ENCODE data around the gene PATZ1. TPM values are rescaled to one million over a fixed set of nuclear protein-coding genes. Genes with fewer than 3 reads are reported as not detected.
"Not testable (repeated sequence)": the region's sequence is repeated elsewhere in the genome, so short reads cannot be mapped to it uniquely, and the experiment has no call there.

PATZ1 gene, protein sequence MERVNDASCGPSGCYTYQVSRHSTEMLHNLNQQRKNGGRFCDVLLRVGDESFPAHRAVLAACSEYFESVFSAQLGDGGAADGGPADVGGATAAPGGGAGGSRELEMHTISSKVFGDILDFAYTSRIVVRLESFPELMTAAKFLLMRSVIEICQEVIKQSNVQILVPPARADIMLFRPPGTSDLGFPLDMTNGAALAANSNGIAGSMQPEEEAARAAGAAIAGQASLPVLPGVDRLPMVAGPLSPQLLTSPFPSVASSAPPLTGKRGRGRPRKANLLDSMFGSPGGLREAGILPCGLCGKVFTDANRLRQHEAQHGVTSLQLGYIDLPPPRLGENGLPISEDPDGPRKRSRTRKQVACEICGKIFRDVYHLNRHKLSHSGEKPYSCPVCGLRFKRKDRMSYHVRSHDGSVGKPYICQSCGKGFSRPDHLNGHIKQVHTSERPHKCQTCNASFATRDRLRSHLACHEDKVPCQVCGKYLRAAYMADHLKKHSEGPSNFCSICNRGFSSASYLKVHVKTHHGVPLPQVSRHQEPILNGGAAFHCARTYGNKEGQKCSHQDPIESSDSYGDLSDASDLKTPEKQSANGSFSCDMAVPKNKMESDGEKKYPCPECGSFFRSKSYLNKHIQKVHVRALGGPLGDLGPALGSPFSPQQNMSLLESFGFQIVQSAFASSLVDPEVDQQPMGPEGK
- total RNA-seq (2014; rRNA removed; shearing (Covaris generic)), result 15.3 and 17.8 TPM in 2 replicates
- 11.7 and 12.7 TPM in 2 replicates for polyA plus RNA-seq (2015; cell fraction: cytosol; rRNA removed)
- 20.8 TPM in 2 replicates for polyA plus RNA-seq (2015; cell fraction: nucleus; rRNA removed)

DNA sequence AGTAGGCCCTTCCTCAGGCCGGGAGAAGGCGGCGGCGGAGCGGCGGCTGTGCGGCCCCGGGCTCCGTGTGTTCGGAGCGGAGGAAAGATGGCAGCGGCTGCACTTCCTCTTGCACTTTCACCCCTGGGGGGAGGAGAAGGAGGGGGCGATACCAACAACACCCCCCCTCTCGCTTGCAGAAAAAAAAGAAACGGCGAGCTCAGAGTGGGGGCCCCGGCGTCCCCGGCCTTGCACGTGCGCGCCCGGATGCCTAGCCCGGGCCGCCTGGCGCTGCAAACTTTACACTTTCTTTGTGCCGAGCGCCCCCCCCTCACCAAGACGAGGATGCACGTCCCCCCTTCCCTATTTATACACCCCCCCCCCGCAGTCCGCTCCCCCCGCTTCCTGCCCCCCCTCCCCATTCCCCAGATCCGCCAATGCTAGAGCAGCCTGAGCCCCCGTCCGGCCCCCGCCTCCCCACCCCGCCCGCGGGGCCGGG, at the start of gene PATZ1:
Gene PATZ1 (minus strand): TSS at position 92 of the 478 bp plus-strand sequence. CDS start 744 bp downstream, outside the sequence.
- DNase-seq (ENCODE audit: low read depth), result peak; percentile 65

DNA sequence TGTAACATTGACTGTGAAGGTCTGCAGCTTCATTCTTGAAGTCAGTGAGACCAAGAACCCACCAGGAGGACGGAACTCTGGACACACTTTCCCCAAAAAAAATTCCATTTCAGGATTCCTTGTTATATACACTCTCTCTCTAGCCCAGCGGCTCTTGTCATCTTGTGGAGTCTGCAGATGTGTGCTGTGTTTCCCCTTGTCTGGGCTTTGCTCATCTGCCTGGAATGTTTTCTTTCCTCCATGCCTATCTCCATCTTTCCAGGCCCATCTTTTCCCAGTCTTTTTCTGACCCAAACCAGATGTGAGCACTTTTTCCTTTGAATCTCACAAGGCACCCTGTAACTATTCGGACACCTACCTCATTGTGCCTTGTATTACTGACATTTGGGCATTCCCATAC, 48.2 kb upstream of the PATZ1 start:
- no peak for DNase-seq (ENCODE audit: low read depth)

DNA sequence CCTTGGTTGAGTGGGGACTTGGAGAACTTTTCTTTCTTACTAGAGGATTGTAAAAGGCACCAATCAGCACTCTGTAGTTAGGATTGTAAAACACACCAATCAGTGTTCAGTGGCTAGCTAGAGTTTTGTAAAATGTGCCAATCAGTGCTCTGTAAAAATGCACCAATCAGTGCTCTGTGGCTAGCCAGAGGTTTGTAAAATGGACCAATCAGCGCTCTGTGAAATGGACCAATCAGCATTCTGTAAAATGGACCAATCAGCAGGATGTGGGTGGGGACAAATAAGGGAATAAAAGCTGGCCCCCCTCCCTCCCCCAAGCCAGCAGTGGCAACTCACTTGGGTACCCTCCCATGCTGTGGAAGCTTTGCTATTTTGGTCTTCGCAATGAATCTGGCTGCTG, 47.7 kb upstream of the PATZ1 start:
- no peak for DNase-seq (ENCODE audit: low read depth)

DNA sequence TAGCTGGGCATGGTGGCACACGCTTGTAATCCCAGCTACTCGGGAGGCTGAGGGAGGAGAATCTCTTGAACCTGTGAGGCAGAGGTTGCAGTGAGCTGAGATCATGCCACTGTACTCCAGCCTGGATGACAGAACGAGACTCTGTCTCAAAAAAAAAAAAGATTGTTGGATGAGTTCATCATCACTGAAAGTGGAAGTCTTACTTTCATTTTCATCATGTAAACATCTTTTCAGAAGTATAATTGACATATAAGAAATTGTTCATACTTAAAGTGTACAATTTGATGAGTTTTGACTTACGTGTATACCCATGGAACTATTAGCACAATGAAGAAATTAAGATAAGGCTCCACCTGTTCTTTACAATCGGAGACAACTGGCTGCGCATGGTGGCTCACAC, 32.5 kb upstream of the PATZ1 start:
- not testable (repeated sequence) for DNase-seq (ENCODE audit: low read depth)

DNA sequence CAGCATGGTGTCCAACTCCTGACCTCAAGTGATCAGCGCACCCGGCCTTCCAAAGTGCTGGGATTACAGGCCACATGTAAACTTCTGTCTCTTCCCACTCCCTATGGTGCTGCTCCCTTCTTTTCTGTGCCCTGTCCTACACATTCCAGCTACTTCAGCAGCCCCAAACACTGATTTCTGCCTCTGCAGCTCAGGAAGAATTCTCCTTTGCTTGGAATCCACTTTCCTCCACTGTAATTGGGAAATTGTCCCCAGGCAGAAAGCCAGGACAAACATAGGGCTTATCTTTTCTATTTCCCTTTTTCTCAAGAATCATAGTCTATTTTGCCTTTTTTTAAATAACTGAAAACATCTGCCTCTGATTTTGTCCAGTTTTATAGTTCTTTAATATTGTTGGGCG, 32.0 kb upstream of the PATZ1 start:
- no peak for DNase-seq (ENCODE audit: low read depth)

DNA sequence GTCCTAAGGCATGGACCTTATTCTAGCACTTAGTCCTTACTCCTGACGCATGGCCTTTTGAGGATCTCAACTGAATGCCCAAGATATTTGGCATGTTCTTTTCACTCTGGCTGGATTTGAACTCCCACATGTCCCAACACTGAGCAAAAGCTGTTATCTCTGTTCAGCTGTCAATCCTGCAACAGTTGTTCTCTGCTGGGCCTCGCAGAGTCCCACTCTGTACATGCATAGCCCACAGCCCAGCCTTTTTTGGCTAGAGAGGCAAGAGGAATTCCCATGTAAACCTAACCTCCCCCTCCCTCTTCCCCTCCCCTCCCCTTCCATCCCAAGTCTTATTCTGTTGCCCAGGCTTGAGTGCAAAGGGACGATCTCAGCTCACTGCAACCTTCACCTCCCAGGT, 31.5 kb upstream of the PATZ1 start:
- DNase-seq (ENCODE audit: low read depth), result no peak

DNA sequence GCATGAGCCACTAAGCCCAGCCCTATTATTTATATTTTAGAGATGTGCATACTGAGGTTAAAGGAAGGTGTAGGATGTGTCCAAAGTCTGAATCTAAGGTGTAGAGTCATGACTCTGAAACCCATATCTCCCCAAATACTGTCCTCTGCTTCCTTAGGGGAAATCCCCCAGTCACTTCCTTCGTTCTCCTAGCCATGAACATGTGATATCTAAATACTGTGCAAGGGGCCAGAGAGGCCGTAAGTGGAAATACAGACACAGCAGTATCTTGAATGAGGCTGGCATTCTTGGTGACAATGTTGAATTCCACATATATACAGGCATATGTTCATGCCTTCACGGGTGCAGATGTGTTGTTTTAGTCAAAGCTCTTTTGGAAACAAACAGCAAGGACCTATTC, 21.3 kb upstream of the PATZ1 start:
- DNase-seq (ENCODE audit: low read depth), result no peak

DNA sequence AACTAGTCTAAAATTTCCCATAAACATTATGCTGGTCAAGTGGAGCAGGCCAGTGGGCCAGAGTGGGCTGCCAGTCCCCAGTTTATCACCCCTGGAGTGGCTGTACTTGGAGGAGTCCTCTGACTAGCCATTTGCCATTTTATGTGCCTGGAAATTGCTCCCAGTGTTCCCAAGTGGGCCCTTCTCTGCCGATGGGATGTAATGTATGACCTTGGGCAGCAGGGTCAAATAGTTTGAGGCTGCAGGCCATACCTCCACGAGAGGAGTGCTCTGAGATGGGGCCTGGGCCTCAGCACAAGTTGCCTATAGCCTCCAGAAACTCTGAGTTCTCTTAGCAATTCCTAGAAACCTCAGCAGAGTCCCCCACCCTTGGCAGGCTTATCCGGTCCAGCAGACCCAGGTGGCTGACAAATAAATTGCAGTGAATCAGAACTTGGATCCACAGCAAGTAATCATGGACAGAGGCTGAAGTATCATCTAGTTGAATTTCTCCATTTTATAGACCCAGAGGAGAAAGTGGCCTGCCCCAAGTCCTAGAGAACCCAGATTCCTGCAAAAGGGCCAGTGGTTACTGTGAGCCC, 17.8 kb upstream of the PATZ1 start:
- no peak for DNase-seq (ENCODE audit: low read depth)

DNA sequence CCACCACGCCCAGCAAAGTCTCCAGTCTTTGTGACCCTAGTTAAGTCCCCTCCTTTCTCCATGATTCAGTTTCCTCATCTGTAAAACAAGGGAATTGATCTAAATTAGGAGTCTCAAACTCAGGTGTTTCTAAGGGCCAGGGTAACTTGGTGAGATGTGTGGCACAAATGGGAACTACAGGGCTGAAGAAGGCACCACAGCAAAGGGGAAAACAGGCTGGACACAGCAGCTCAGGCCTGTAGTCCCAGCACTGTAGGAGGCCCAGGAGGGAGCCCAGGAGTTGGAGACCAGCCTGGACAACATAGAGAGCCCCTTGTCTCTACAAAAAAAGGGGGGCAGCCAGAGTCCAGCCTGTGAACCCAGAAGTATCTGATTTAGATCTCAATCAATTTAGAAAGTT, 15.6 kb upstream of the PATZ1 start:
- DNase-seq (ENCODE audit: low read depth), result no peak

DNA sequence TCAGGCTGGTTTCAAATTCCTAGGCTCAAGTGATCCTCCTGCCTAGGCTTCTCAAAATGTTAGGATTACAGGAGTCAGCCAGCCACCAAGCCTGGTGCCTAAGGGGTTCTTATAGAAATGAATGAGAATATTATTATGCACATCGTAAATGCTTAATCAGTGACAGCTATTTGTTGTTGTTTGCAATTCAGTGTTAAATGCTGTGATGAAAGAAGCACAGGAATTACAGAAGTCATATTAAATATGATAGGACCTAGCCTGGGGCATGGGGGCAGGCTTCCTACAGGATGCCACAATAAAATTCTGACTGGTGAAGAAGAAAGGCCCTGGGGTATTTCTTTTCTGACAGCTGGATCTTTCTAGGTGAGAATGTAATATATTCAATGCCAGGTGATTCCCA, 13.9 kb upstream of the PATZ1 start:
- DNase-seq (ENCODE audit: low read depth), result no peak

DNA sequence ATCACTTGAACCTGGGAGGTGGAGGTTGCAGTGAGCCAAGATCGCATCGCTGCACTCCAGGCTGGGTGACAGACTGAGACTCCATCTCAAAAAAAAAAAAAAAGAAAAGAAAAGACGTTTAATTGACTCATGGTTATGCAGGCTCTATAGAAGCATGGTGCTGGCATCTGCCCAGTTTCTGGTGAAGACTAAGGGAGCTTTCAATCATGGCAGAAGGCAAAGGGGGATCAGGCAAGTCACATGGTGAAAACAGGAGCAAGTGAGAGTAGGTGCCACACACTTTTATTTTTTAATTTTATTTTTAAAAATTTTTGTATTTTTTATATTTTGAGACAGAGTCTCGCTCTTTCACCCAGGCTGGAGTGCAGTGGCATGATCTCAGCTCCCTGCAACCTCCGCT, 8.4 kb upstream of the PATZ1 start:
- DNase-seq (ENCODE audit: low read depth), result no peak

DNA sequence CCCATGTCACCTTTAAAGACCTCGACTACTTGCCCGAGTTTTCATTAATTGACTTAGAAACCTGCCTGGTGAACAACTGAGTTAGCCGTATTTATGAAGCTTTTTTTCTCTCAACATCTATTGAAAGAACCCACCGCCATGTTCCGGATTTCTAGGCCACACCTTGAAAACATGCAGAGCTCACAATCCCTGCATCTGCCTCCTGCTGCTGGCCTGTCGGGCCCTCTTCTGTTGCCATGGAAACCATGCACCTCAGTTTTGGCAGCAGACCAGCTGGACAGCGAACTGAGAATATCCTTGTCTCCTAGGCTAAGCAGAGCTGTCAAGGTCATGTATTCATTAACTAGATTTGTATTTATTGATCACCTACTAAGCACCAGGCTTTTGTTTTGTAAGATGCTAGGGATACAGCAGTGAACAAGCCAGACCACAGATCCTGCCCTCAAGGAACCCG, 4.3 kb upstream of the PATZ1 start:
- DNase-seq (ENCODE audit: low read depth), result peak; percentile 47

DNA sequence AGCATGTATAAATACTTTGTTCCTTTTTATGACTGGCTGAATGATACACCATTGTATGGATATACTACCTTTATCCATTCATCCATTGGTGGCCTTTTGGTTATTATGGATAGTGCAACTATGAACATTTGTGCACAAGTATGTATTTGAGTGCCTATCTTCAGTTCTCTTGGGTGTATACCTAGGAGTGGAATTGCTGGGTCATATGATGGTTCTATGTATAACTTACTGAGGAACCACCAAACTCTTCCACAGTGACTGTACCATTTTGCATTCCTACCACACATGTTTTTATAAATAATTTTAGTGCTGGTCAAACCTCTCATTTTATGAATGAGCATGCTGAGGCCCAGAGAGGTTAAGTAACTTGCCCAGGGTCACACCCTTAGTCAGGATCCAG, 3.8 kb upstream of the PATZ1 start:
- DNase-seq (ENCODE audit: low read depth), result no peak

DNA sequence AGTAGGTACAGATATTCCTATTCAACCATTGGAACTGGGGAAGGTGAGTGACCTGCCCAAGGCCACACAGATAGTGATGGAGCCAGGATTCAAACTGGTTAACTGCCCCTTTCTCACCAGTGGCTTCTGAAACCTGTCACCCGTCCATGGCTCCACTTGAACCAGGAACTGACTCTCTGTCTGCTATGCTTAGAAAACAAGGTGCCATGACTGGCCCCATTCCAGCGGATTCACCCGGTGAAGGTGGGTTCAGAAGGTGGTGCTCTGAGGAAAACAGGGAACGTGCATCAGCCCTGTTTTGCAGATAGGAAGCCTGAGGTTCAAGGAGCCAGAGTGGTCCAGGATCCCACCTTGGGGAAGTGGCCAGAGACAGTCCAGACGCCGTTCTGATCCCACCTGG, 2.6 kb upstream of the PATZ1 start:
- no peak for DNase-seq (ENCODE audit: low read depth)

DNA sequence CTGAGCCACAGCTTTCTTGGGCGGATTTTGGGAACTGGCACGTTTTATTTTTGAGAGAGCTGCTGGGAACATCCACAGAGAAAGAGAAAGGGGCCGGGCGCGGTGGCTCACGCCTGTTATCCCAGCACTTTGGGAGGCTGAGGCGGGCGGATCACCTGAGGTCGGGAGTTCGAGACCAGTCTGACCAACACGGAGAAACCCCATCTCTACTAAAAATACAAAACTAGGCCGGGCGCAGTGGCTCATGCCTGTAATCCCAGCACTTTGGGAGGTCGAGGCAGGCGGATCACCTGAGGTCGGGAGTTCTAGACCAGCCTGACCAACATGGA, 1.8 kb upstream of the PATZ1 start:
- DNase-seq (ENCODE audit: low read depth), result not testable (repeated sequence)

DNA sequence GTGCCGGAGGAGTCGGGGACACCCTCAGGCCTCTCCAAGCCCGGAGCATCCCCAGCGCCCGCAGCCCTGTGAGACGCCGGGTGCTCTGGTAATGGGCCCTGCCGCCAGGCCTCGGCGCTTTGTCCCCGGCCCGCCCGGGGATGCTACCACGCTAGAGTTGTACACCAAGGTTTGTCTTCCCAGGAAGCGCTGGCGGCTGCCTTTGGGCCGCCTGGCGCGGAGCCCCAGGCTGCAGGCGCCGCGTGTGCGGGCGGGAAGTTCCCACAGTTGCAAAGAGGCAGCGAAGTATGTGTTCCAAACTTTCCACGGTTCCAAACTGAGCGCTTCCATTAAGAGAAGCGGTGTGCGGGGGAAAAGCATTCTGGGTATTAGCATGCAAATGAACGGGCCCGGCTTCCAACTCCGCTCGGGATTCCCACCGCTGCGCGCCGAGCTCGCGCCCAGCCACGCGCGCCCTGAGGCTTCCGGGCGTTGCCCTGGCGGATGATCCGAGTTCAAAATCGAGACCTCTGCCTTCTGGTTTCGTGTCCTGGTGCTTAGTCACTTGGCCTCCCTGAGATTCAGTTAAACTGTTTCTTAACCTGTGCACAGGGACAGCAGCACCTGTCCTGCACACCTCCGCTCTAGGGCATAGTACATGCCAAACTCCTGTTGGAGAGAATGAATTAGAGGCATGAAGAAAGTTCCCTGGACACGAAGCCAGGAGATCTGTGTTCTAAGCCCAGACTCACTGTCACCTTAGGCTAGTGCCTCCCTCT, 1.3 kb upstream of the PATZ1 start:
- DNase-seq (ENCODE audit: low read depth), result no peak

DNA sequence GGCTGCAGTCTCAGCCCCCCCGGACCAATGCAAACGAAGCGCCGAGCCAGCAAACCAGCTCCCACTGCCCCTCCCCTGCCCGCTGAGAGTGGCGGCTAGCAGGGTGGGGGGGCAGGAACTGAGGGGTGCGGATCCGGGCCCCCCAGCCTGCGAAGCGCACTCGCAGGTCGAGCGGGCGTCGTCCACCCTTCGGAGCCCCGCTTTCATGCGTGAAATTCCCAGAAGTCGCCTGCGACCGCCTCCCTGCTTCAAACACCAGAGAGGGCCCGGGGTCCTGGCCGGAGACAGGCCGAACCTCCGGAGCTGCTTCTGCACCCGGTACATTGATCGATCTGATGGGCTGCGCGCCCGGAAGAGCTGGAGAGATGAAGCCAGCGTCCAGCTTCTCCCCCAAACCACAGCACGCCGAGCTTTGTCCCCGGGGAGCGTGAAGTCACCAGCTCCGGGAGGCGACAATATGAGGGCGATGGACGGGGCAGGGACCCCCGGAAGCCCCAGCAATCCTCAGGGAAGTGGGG, 646 bp upstream of the PATZ1 start:
- DNase-seq (ENCODE audit: low read depth), result no peak

DNA sequence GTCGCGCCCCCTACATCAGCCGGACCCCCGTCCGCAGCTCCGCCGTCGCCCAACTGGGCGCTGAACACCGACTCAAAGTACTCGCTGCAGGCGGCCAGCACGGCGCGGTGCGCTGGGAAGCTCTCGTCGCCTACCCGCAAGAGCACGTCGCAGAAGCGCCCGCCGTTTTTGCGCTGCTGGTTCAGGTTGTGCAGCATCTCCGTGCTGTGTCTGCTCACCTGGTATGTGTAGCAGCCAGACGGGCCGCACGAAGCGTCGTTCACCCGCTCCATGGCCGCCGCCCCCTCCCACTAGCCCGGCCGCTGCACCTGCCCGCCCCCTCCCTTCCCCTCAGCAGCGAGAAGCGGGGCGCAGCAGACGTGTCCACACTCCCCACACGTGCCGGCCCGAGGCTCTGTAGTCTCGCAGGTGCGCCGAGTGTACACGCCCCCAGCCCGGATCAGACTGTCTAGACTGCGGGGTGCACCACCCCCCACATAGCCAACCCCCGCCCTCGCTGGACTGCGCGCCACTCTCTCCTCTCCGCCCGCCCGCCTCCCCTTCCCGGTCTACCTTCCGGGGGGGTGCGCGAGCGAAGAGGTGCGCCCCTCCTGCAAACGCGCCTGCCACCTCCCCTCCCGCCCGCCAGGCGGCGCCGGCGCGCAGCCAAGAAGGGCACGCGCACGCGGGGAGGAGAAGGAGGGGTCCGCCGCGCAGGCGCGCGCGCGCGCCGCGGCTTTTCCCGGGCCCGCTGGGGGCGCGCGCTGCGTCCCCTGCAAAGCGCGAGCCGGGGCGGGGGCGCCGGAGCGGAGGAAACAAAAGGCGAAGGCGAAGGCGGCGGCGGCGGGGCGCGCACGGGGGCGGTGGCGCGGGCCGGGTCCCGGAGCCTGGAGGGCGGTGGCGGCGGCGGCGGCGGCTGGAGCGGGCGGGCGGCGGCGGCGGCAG, 553 bp downstream of the PATZ1 start:
- DNase-seq (ENCODE audit: low read depth), result peak; percentile 66

DNA sequence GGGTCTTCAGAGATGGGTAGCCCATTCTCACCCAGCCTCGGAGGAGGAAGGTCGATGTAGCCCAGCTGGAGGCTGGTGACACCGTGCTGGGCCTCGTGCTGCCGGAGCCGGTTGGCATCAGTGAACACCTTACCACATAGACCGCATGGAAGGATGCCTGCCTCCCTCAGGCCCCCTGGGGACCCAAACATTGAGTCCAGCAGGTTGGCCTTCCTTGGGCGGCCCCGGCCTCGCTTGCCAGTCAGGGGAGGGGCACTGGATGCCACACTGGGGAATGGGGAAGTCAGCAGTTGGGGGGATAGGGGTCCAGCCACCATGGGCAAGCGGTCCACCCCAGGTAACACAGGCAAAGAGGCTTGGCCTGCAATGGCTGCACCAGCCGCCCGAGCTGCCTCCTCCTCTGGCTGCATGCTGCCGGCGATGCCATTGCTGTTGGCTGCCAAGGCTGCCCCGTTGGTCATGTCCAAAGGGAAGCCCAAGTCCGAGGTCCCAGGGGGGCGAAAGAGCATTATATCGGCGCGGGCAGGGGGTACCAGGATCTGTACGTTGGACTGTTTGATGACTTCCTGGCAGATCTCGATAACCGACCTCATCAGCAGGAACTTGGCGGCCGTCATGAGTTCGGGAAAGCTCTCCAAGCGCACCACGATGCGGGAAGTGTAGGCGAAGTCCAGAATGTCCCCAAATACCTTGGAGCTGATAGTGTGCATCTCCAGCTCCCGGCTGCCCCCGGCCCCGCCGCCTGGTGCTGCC, 1.4 kb downstream of the PATZ1 start:
- no peak for DNase-seq (ENCODE audit: low read depth)

DNA sequence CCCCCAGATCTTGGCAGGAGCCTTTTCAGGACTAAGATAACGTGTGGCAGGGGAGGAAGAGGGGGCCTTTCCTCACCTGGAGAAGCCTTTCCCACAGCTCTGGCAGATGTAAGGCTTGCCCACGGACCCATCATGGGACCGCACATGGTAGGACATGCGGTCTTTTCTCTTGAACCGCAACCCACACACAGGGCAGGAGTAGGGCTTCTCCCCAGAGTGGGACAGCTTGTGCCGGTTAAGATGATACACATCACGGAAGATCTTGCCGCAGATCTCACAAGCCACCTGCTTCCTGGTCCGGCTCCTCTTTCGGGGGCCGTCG, 1.9 kb downstream of the PATZ1 start:
- no peak for DNase-seq (ENCODE audit: low read depth)
